Testis (tissue), 3 donors: ENCODE results near the gene RBM28. TPM values are rescaled to one million over a fixed set of nuclear protein-coding genes. Genes with fewer than 3 reads are reported as not detected.

Source experiments
- DNase-seq: peaks from one replicate; pipeline ENCODE4 v3.0.0-alpha.2; 2019
- H3K27ac ChIP-seq, 2 donors: fragments of 200-600 bp; sonication (generic); one replicate each; pipeline ENCODE4 v1.5.1; 2019
- H3K27me3 ChIP-seq: fragments of 200-600 bp; sonication (generic); one replicate; pipeline ENCODE4 v1.5.1; 2019
- H3K36me3 ChIP-seq: fragments of 200-600 bp; sonication (generic); one replicate; pipeline ENCODE4 v1.5.1; 2017; ENCODE audit warnings: low read depth; ENCODE audit errors: missing control alignments
- H3K4me1 ChIP-seq: fragments of 200-600 bp; sonication (generic); one replicate; pipeline ENCODE4 v1.5.1; 2019
- H3K4me3 ChIP-seq, 2 donors: fragments of 200-600 bp; sonication (generic); one replicate each; pipeline ENCODE4 v1.5.1; 2017 to 2019
- H3K9me3 ChIP-seq: fragments of 200-600 bp; sonication (generic); one replicate; pipeline ENCODE4 v1.5.1; 2017
- CTCF ChIP-seq, 3 experiments: fragments of 450-650 bp in 2 of 3; fragments of 200-600 bp in 1 of 3; sonication (generic) in 1 of 3; IDR thresholded peaks; one replicate each; pipeline ENCODE4 v1.5.1; 2016 to 2019; ENCODE audit warnings: antibody characterized with exemption in 3 of 3, mild to moderate bottlenecking in 2 of 3, moderate library complexity in 1 of 3
- POLR2A ChIP-seq: fragments of 450-650 bp; IDR thresholded peaks from one replicate; pipeline ENCODE4 v1.6.1; 2017; ENCODE audit warnings: antibody characterized with exemption, mild to moderate bottlenecking, moderate library complexity
- WGBS, 2 donors: methylation state at CpG; one replicate each; pipeline ENCODE4 v1.1.5; 2018; 5-methylcytosine and 5-hydroxymethylcytosine counted together
- intact Hi-C: fragments of 100-400 bp; cut with DNase I; formaldehyde crosslinking; loops from one replicate; pipeline ENCODE4 v1.15.1; 2023; ENCODE audit warnings: low total_unique reads
- polyA plus RNA-seq: library from polyadenylated mRNA; stranded (reverse); fragments of 350-450 nt; fragmentation: Illumina TruSeq; extraction: RNeasy Lipid Tissue Mini Kit (QIAGEN cat#74804); gene quantifications from one replicate; pipeline ENCODE4 v1.2.3, GENCODE V29; 2014; ENCODE audit warnings: low read depth, low replicate concordance; ENCODE audit not compliant: insufficient read depth
- total RNA-seq, 2 donors: library from RNA; depleted of rRNA; stranded (reverse); fragments of >200 nt; gene quantifications; one replicate each; pipeline ENCODE4 v1.2.3, GENCODE V29; 2016

Gene RBM28
- total and polyA plus RNA-seq, 3 donors from 2014 or later: 25.7 to 58.3 (median 54.5) TPM

DNA sequence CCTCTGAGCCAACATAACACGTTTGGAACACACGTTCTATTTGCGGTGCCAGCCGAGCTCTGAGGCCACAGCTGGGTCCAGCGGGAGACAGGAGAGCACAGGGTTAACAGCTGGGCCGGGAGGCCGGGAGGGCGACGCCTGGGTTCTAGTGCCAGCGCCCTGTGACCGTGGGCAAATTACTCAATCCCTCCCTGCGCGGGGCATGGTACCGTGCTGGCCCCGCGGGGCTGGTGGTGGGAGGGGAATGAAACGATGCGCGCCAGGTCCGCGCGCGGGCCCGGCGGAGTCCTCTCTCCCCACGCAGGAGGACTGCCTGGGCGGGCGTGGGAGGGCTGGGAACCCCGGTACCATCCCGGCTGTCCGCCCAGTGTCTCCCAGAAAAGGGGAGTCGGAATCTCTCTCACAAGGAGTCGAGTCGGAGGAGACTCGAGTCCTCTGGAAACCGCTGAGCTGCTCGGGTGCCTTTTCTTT lies 72.2 kb downstream of the RBM28 start:
- intact Hi-C loops: no loop called here
- TF ChIP-seq CTCF (IDR thresholded peaks at IDR 0.05) (no peak), POLR2A (no peak)
- H3K27ac ChIP-seq: no peak overlapping the region
- no peaks in the 10 kb centered on the region for H3K9me3 ChIP-seq
- no peak for DNase-seq
- H3K4me3 ChIP-seq: peak overlapping the region; percentile 31 to 32
- WGBS, 2 donors: 4% methylated on average over 24 of the region's 37 CpGs; no CpG with 5 or more reads in 1 of the 2 donors
- no peaks in the 10 kb centered on the region for H3K36me3 ChIP-seq
- peaks cover 12% of the 10 kb centered on the region for H3K4me1 ChIP-seq
- H3K27me3 ChIP-seq: no peaks in the 10 kb centered on the region

GRCh38 chr7:128270826-128271272 lies 72.9 kb downstream of the RBM28 start:
- no peaks in the 10 kb centered on the region for H3K9me3 ChIP-seq
- DNase-seq: peak; percentile 43
- intact Hi-C loops: no loop called here
- TF ChIP-seq POLR2A (no peak), CTCF (IDR thresholded peaks at IDR 0.05) (peak in 1 of 3 experiments; percentile 2)
- H3K4me3 ChIP-seq: peak overlapping the region in 1 of 2 donors; percentile 32
- no peaks in the 10 kb centered on the region for H3K36me3 ChIP-seq
- H3K27ac ChIP-seq: no peak overlapping the region
- 15 to 37% methylated on average over 3 to 31 of the region's 31 CpGs for WGBS, 2 donors
- H3K27me3 ChIP-seq: no peaks in the 10 kb centered on the region
- H3K4me1 ChIP-seq: peaks cover 13% of the 10 kb centered on the region

DNA sequence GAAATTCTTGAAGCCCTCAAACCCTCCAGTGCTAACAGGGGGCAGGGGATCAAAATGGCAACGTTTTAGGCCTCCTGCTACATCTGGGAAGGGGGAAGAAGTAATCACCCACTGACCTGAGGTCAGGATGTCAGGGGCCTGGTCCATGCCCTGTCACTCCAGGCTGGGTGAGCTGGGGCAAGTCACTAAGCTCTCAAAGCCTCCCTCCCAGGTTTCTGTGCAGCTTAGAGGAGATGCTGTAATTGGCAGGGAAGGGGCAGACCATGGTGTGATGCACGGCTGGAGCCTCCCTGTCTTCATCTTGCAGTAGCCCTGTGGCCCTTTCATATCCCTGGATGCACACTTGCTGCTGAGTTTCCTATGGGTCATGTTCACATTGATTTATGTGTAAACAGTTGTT lies 75.5 kb downstream of the RBM28 start:
- peaks cover 27% of the 10 kb centered on the region for H3K4me1 ChIP-seq
- DNase-seq: no peak
- H3K4me3 ChIP-seq: no peak overlapping the region
- intact Hi-C loops: no loop called here
- H3K27me3 ChIP-seq: no peaks in the 10 kb centered on the region
- no peak overlapping the region for H3K27ac ChIP-seq
- TF ChIP-seq POLR2A (no peak), CTCF (IDR thresholded peaks at IDR 0.05) (no peak)
- WGBS, 2 donors: 57 to 61% methylated on average over 2 of the region's 2 CpGs
- no peaks in the 10 kb centered on the region for H3K36me3 ChIP-seq
- no peaks in the 10 kb centered on the region for H3K9me3 ChIP-seq

GRCh38 chr7:128267595-128267924 lies 76.1 kb downstream of the RBM28 start:
- H3K4me1 ChIP-seq: peaks cover 27% of the 10 kb centered on the region
- H3K36me3 ChIP-seq: no peaks in the 10 kb centered on the region
- 30 to 67% methylated on average over 2 to 4 of the region's 4 CpGs for WGBS, 2 donors
- H3K4me3 ChIP-seq: no peak overlapping the region
- DNase-seq: peak; percentile 20
- H3K9me3 ChIP-seq: no peaks in the 10 kb centered on the region
- H3K27me3 ChIP-seq: no peaks in the 10 kb centered on the region
- peak overlapping the region in 1 of 2 donors; percentile 36 for H3K27ac ChIP-seq
- TF ChIP-seq CTCF (IDR thresholded peaks at IDR 0.05) (no peak), POLR2A (no peak)
- intact Hi-C loops: no loop called here

DNA sequence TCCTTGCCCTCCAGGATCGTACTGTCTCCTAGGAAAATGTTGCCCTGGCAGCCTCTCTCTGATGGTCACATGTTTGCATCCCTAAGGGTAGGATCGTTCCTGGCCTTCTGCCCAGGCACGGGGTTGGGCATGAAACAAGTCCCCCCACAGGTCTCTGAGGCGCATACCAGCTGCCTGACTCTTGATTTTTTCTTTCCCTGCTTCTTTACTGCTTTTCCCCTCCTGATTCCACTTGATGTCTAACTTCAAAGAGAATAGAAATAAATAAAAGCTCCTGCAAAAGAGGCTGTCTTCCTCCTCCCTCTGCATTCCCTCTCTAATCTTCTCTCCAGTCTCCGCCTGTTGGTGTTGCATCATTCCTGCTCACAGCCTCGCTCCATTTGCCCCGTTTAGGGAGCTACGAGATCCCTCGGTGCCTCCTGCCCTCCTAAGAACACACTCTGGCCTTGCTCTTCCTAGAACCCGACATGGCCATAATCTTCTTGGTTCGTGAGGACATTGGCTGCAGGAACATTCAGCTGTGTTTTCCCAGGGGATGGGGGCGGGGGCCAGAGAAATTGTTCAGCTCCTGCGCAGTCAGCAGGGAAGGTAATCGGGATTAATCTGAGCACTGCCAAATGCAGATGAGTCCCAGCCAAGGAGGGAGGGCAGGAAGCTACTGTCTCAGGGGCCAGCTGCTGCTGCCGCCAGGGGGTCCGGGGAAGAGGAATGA lies 76.7 kb downstream of the RBM28 start:
- peaks cover 27% of the 10 kb centered on the region for H3K4me1 ChIP-seq
- peak overlapping the region in 1 of 2 donors; percentile 36 for H3K27ac ChIP-seq
- DNase-seq: peak; percentile 85
- TF ChIP-seq CTCF (IDR thresholded peaks at IDR 0.05): no peak
- WGBS, 2 donors: 32 to 47% methylated on average over 14 to 16 of the region's 16 CpGs
- no peaks in the 10 kb centered on the region for H3K9me3 ChIP-seq
- intact Hi-C loops: no loop called here
- H3K4me3 ChIP-seq: no peak overlapping the region
- no peaks in the 10 kb centered on the region for H3K36me3 ChIP-seq
- H3K27me3 ChIP-seq: no peaks in the 10 kb centered on the region
